GM12865 (cell line): ENCODE measurements around the gene PKM.

Experiments used
- DNase-seq: peaks from one replicate; pipeline ENCODE4 v3.0.0; 2010; ENCODE audit warnings: low read depth
- H3K4me3 ChIP-seq: 2 replicates; pipeline ENCODE4 v1.5.1; 2011; ENCODE audit warnings: mild to moderate bottlenecking, low read depth, low read length, control low read depth
- CTCF ChIP-seq: IDR thresholded peaks from 2 replicates; pipeline ENCODE4 v1.5.1; 2011; ENCODE audit warnings: low read length, control low read depth, low read depth, inconsistent platforms; ENCODE audit not compliant: insufficient read depth; ENCODE audit errors: missing control alignments

PKM gene

DNA sequence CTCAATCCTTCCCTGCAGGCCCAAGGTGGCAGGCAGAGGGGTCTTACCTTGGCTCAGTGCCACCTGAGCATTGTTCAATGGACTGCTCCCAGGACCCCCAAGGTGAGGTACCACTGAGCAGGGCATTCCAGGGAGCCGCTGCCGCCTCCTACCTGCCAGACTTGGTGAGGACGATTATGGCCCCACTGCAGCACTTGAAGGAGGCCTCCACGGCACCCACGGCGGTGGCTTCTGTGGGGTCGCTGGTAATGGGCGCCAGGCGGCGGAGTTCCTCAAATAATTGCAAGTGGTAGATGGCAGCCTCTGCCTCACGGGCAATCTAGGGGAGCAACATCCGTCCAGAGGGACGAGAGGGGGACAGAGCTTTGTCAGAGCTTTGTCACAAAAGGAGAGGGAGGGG is 28.7 kb downstream of the PKM start:
- H3K4me3 ChIP-seq, result no peak overlapping the region
- TF ChIP-seq CTCF, result no peak
- no peak for DNase-seq

GRCh38 chr15:72201391-72201921 is 29.5 kb downstream of the PKM start:
- no peak for DNase-seq
- no peak overlapping the region for H3K4me3 ChIP-seq
- no peak for TF ChIP-seq CTCF

- H3K4me3 ChIP-seq, result no peak overlapping the region
- no peak for DNase-seq
- TF ChIP-seq CTCF, result no peak
Measured at GRCh38 chr15:72200395-72201237, 30.4 kb downstream of the PKM start.

DNA sequence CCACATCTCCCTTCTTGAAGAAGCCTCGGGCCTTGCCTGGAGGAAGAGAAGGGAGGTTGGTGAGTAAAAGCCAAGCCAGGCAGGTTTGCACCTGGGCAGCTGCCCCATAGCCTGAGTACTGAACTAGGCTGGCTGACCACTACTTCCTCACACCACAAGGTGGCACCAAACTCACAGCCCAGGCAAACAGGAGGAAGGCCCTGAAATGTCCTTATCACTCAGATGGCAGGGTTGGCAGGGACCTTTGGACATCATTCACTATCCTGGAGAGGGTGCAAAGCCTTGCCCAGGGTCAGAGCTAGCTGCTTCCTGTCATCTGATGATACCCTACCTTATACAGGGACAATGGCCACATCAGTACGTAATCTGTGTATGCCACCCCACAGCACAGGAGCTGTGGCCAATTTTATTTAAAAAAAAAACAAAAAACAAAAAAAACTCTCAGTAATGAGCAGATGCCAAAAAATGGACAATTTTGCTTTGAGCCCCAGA is 31.2 kb downstream of the PKM start:
- H3K4me3 ChIP-seq, result no peak overlapping the region
- peak; percentile 92 for TF ChIP-seq CTCF
- peak; percentile 83 for DNase-seq

DNA sequence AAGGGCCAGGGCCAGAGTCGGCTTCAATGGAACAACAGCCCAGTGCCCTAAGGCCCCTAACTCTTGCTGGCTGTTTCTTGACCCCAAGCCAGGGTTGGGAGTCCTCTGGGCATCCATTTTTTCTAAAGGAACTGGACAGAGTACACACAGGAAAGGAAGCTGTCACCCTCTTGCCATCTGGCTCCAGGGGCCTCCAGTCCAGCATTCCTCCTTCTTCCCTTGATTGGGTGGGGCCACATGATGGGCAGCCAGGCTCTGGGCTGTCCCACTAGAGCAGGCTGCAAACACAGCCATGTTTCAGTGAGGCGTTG is 31.8 kb downstream of the PKM start:
- no peak for TF ChIP-seq CTCF
- H3K4me3 ChIP-seq, result no peak overlapping the region
- no peak for DNase-seq

DNA sequence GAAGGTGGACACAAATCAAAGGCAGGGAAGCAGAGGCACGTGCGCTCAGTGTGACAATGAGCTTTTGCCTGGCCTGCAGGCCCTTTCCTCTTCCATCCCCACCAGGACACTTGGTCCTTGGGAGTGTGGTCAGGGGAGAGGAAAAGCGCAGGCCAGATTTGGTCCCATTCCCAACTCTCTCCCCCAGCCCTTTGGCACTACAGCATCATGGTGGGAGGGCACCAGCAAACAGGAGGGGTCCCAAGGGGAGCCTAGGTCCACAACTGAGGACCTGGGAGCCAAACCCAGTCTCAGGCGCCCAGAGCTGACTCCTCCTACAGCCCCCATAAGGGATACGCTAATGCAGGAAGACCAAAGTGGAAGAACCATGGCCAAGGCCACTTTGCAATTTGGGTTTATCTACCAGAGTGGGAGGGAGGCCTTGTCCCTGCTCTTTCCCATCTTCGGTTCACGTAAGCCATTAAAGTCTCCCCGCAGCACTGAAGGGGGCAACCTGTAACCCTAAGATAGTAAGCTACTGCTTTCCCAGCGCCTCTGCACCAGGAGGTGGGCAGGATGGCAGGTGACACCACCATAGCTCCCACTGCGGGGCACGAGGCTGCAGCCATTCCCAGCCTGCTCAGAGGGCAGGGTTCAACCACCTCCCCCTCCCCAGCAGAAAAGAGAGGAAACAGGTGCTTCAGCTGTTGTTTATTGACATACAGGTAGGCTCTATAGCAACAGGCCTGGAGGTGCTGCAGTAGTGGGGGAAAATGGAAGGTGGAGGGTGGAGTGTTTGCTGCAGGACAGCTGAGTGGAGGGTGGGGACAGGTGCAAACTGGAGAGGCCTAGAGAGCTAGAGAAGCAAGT is 32.4 kb downstream of the PKM start:
- no peak for TF ChIP-seq CTCF
- DNase-seq, result no peak
- no peak overlapping the region for H3K4me3 ChIP-seq
